Measurements from ENCODE around the gene BCOR.

BCOR gene

GRCh38 chrX:40097141-40097503 lies 636 bp downstream of the BCOR start:
- Histone ChIP-seq H3K4me2 (ENCODE audit: low read depth, low read length, poor library complexity, severe bottlenecking) (no peak overlapping the region), H3K9ac (ENCODE audit: low read depth, low read length, poor library complexity, severe bottlenecking) (peak overlapping the region; percentile 88), H4K20me1 (ENCODE audit: insufficient read depth, low read length, poor library complexity, severe bottlenecking) (peaks cover 40% of the 10 kb centered on the region), H3K4me3 (ENCODE audit: low read length, poor library complexity, severe bottlenecking) (peak overlapping the region; percentile 81), H2AFZ (ENCODE audit: low read length) (no peak overlapping the region), H3K9me3 (ENCODE audit: insufficient read depth, low read depth, low read length) (no peaks in the 10 kb centered on the region), H3K4me1 (ENCODE audit: insufficient read depth, low read length, poor library complexity, severe bottlenecking) (peaks cover 30% of the 10 kb centered on the region), H3K27me3 (ENCODE audit: insufficient read depth, low read length, poor library complexity, severe bottlenecking) (no peaks in the 10 kb centered on the region), H3K9me2 (replicated peaks; ENCODE audit: low read depth, low read length) (no peaks in the 10 kb centered on the region), H3K36me3 (ENCODE audit: insufficient read depth, low read length) (no peaks in the 10 kb centered on the region), H3F3A (ENCODE audit: low read depth) (no peaks in the 10 kb centered on the region), H3K79me2 (ENCODE audit: insufficient read depth, low read length) (peaks cover 91% of the 10 kb centered on the region)
- no peak for TF ChIP-seq EZH2phosphoT487 (IDR thresholded peaks at IDR 0.05; ENCODE audit: borderline replicate concordance)
- no peak for TF ChIP-seq CTCF (conservative IDR thresholded peaks at IDR 0.05; ENCODE audit: low read length)

GRCh38 chrX:40096395-40097091 lies 1.2 kb downstream of the BCOR start:
- TF ChIP-seq CTCF (conservative IDR thresholded peaks at IDR 0.05; ENCODE audit: low read length) (no peak), EZH2phosphoT487 (IDR thresholded peaks at IDR 0.05; ENCODE audit: borderline replicate concordance) (no peak)
- no peak overlapping the region for H2AFZ ChIP-seq (ENCODE audit: low read length)
- H3K4me2 ChIP-seq (ENCODE audit: low read depth, low read length, poor library complexity, severe bottlenecking) = peak overlapping the region; percentile 91
- H4K20me1 ChIP-seq (ENCODE audit: insufficient read depth, low read length, poor library complexity, severe bottlenecking) = peaks cover 45% of the 10 kb centered on the region
- peak overlapping the region; percentile 88 for H3K9ac ChIP-seq (ENCODE audit: low read depth, low read length, poor library complexity, severe bottlenecking)
- H3K27me3 ChIP-seq (ENCODE audit: insufficient read depth, low read length, poor library complexity, severe bottlenecking) = no peaks in the 10 kb centered on the region
- no peaks in the 10 kb centered on the region for H3K36me3 ChIP-seq (ENCODE audit: insufficient read depth, low read length)
- H3K4me1 ChIP-seq (ENCODE audit: insufficient read depth, low read length, poor library complexity, severe bottlenecking) = peaks cover 30% of the 10 kb centered on the region
- H3K4me3 ChIP-seq (ENCODE audit: low read length, poor library complexity, severe bottlenecking) = peak overlapping the region; percentile 81
- H3K9me3 ChIP-seq (ENCODE audit: insufficient read depth, low read depth, low read length) = no peaks in the 10 kb centered on the region
- peaks cover 91% of the 10 kb centered on the region for H3K79me2 ChIP-seq (ENCODE audit: insufficient read depth, low read length)
- no peaks in the 10 kb centered on the region for H3F3A ChIP-seq (ENCODE audit: low read depth)
- H3K9me2 ChIP-seq (replicated peaks; ENCODE audit: low read depth, low read length) = no peaks in the 10 kb centered on the region

GRCh38 chrX:40095583-40096394 lies 2.0 kb downstream of the BCOR start:
- Histone ChIP-seq H2AFZ (ENCODE audit: low read length) (no peak overlapping the region), H3K36me3 (ENCODE audit: insufficient read depth, low read length) (no peaks in the 10 kb centered on the region), H3K27me3 (ENCODE audit: insufficient read depth, low read length, poor library complexity, severe bottlenecking) (no peaks in the 10 kb centered on the region), H3K4me1 (ENCODE audit: insufficient read depth, low read length, poor library complexity, severe bottlenecking) (peaks cover 28% of the 10 kb centered on the region), H3K9ac (ENCODE audit: low read depth, low read length, poor library complexity, severe bottlenecking) (peak overlapping the region; percentile 88), H3K4me2 (ENCODE audit: low read depth, low read length, poor library complexity, severe bottlenecking) (peak overlapping the region; percentile 91), H3K9me3 (ENCODE audit: insufficient read depth, low read depth, low read length) (no peaks in the 10 kb centered on the region), H4K20me1 (ENCODE audit: insufficient read depth, low read length, poor library complexity, severe bottlenecking) (peaks cover 52% of the 10 kb centered on the region), H3F3A (ENCODE audit: low read depth) (no peaks in the 10 kb centered on the region), H3K79me2 (ENCODE audit: insufficient read depth, low read length) (peaks cover 91% of the 10 kb centered on the region), H3K4me3 (ENCODE audit: low read length, poor library complexity, severe bottlenecking) (peak overlapping the region; percentile 81), H3K9me2 (replicated peaks; ENCODE audit: low read depth, low read length) (no peaks in the 10 kb centered on the region)
- TF ChIP-seq EZH2phosphoT487 (IDR thresholded peaks at IDR 0.05; ENCODE audit: borderline replicate concordance) (no peak), CTCF (conservative IDR thresholded peaks at IDR 0.05; ENCODE audit: low read length) (no peak)
